GM23338 (cell line): ENCODE results near the gene ORC4.

Experiments
- EZH2 ChIP-seq: fragments of 200-600 bp; sonication (generic); IDR thresholded peaks from one replicate; pipeline ENCODE4 v1.8.0; 2017; ENCODE audit warnings: antibody characterized with exemption, mild to moderate bottlenecking, low read depth; ENCODE audit not compliant: unreplicated experiment
- POLR2AphosphoS5 ChIP-seq: IDR thresholded peaks from 2 replicates; pipeline ENCODE4 v1.6.1; 2016; ENCODE audit warnings: antibody characterized with exemption, low read depth
- REST ChIP-seq: IDR thresholded peaks from one replicate; pipeline ENCODE4 v1.6.1; 2018; ENCODE audit warnings: antibody characterized with exemption; ENCODE audit not compliant: unreplicated experiment
- ZNF114 ChIP-seq: fragments of 250-450 bp; sonication (Bioruptor Pico); IDR thresholded peaks from 2 replicates; pipeline ENCODE4 v1.5.0; 2020; ENCODE audit warnings: mild to moderate bottlenecking, moderate library complexity
- TF ChIP-seq, protein P1 (sequence below), 2 experiments: fragments of 200-600 bp in 1 of 2; sonication (generic) in 1 of 2; conservative IDR thresholded peaks; 2 replicates each; pipeline versions ENCODE4 v1.5.1 to v1.6.1; 2016 to 2017; ENCODE audit warnings: antibody characterized with exemption in 2 of 2, low read depth in 2 of 2, mild to moderate bottlenecking in 2 of 2, moderate library complexity in 1 of 2
- TF ChIP-seq, protein P2 (sequence below): IDR thresholded peaks from 2 replicates; pipeline ENCODE4 v1.6.1; 2016; ENCODE audit warnings: antibody characterized with exemption

GRCh38 chr2:147924647-147925046 lies 95.9 kb downstream of the ORC4 start:
- TF ChIP-seq, protein P1, sequence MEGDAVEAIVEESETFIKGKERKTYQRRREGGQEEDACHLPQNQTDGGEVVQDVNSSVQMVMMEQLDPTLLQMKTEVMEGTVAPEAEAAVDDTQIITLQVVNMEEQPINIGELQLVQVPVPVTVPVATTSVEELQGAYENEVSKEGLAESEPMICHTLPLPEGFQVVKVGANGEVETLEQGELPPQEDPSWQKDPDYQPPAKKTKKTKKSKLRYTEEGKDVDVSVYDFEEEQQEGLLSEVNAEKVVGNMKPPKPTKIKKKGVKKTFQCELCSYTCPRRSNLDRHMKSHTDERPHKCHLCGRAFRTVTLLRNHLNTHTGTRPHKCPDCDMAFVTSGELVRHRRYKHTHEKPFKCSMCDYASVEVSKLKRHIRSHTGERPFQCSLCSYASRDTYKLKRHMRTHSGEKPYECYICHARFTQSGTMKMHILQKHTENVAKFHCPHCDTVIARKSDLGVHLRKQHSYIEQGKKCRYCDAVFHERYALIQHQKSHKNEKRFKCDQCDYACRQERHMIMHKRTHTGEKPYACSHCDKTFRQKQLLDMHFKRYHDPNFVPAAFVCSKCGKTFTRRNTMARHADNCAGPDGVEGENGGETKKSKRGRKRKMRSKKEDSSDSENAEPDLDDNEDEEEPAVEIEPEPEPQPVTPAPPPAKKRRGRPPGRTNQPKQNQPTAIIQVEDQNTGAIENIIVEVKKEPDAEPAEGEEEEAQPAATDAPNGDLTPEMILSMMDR (conservative IDR thresholded peaks at IDR 0.05; ENCODE audit: low read depth in 2 of 2), result no peak
- TF ChIP-seq EZH2 (no peak), ZNF114 (no peak), POLR2AphosphoS5 (no peak), REST (no peak)
- TF ChIP-seq, protein P2, sequence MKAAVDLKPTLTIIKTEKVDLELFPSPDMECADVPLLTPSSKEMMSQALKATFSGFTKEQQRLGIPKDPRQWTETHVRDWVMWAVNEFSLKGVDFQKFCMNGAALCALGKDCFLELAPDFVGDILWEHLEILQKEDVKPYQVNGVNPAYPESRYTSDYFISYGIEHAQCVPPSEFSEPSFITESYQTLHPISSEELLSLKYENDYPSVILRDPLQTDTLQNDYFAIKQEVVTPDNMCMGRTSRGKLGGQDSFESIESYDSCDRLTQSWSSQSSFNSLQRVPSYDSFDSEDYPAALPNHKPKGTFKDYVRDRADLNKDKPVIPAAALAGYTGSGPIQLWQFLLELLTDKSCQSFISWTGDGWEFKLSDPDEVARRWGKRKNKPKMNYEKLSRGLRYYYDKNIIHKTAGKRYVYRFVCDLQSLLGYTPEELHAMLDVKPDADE, result no peak
